KMS-11 (cell line): ENCODE data around the gene GPLD1.
A peak's percentile ranks its signal among the peaks of the same experiment; 100 is the strongest.

Experiments
- H2AFZ ChIP-seq: fragments of 200-600 bp; sonication (generic); 2 replicates; pipeline ENCODE4 v1.6.1; 2016; ENCODE audit warnings: antibody characterized with exemption, mixed run types, low read depth
- H3K27ac ChIP-seq: fragments of 200-600 bp; sonication (generic); 2 replicates; pipeline ENCODE4 v1.6.1; 2016; ENCODE audit warnings: mild to moderate bottlenecking, mixed run types
- H3K27me3 ChIP-seq: fragments of 200-600 bp; sonication (generic); 2 replicates; pipeline ENCODE4 v1.6.1; 2017; ENCODE audit warnings: mild to moderate bottlenecking, low read depth, mixed run types, moderate library complexity; ENCODE audit not compliant: insufficient read depth
- H3K36me3 ChIP-seq: fragments of 200-600 bp; sonication (generic); 2 replicates; pipeline ENCODE4 v1.6.1; 2017; ENCODE audit warnings: mild to moderate bottlenecking, mixed run types; ENCODE audit not compliant: insufficient read depth
- H3K4me1 ChIP-seq: fragments of 200-600 bp; sonication (generic); 2 replicates; pipeline ENCODE4 v1.6.1; 2016; ENCODE audit warnings: mild to moderate bottlenecking, low read depth, mixed run types; ENCODE audit not compliant: poor library complexity, severe bottlenecking
- H3K4me2 ChIP-seq: fragments of 200-600 bp; sonication (generic); 2 replicates; pipeline ENCODE4 v1.7.0; 2016; ENCODE audit warnings: mild to moderate bottlenecking, mixed run types
- H3K4me3 ChIP-seq: fragments of 200-600 bp; sonication (generic); IDR thresholded peaks from 2 replicates; pipeline ENCODE4 v1.6.1; 2017; ENCODE audit warnings: low read depth, low read length, mixed read lengths; ENCODE audit not compliant: insufficient read depth
- H3K79me2 ChIP-seq: fragments of 200-600 bp; sonication (generic); 2 replicates; pipeline ENCODE4 v1.6.1; 2016; ENCODE audit warnings: low read depth, mixed run types; ENCODE audit not compliant: insufficient read depth
- H3K9ac ChIP-seq: fragments of 200-600 bp; sonication (generic); 2 replicates; pipeline ENCODE4 v1.6.1; 2016; ENCODE audit warnings: mild to moderate bottlenecking, mixed run types
- H4K20me1 ChIP-seq: fragments of 200-600 bp; sonication (generic); 2 replicates; pipeline ENCODE4 v1.6.1; 2016; ENCODE audit warnings: mild to moderate bottlenecking, mixed run types; ENCODE audit not compliant: insufficient read depth
- TF ChIP-seq, protein P1 (sequence below): fragments of 200-600 bp; sonication (generic); conservative IDR thresholded peaks from 2 replicates; pipeline ENCODE4 v1.6.1; 2017; ENCODE audit warnings: low read depth, mild to moderate bottlenecking, antibody characterized with exemption, low read length, moderate library complexity, mixed read lengths

The GPLD1 gene

DNA sequence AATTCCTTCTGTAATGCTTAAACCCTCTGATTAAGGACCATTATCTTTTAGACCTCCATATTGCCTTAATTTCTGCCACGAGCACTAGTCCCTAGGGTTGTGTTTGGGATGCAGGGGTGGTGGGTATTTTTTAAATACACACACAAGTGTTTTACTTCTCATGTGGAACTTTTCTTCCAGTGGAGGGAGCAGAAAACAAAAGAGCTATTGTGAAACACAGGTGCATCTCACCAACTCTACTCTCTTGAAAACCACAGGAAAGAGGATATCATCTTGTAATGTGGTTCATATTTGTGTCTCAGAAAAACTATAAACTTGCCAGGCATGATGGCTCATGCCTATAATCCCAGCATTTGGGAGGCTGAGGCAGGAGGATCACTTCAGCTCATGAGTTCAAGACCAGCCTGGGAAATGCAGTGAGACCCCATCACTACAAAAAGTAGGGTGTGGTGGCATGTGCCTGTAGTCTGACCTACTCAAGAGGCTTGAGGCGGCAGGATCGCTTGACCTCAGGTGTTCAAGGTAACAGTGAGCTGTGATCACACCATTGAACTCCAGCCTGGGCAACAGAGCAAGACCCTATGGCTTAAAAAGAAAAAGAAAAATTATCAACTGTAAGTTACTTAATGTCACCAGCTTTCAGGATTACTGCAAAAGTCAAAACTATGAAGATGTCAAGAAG lies 49.4 kb downstream of the GPLD1 start:
- Histone ChIP-seq H2AFZ (no peak overlapping the region), H3K9ac (no peak overlapping the region; the same call in 1 of the 2 replicates), H3K4me3 (no peak overlapping the region), H3K27me3 (no peaks in the 10 kb centered on the region), H4K20me1 (no peaks in the 10 kb centered on the region), H3K79me2 (no peaks in the 10 kb centered on the region), H3K4me2 (peak overlapping the region; percentile 27), H3K4me1 (peaks cover 28% of the 10 kb centered on the region), H3K36me3 (no peaks in the 10 kb centered on the region), H3K27ac (peak overlapping the region; percentile 19; the same call in 1 of the 2 replicates)
- TF ChIP-seq, protein P1, sequence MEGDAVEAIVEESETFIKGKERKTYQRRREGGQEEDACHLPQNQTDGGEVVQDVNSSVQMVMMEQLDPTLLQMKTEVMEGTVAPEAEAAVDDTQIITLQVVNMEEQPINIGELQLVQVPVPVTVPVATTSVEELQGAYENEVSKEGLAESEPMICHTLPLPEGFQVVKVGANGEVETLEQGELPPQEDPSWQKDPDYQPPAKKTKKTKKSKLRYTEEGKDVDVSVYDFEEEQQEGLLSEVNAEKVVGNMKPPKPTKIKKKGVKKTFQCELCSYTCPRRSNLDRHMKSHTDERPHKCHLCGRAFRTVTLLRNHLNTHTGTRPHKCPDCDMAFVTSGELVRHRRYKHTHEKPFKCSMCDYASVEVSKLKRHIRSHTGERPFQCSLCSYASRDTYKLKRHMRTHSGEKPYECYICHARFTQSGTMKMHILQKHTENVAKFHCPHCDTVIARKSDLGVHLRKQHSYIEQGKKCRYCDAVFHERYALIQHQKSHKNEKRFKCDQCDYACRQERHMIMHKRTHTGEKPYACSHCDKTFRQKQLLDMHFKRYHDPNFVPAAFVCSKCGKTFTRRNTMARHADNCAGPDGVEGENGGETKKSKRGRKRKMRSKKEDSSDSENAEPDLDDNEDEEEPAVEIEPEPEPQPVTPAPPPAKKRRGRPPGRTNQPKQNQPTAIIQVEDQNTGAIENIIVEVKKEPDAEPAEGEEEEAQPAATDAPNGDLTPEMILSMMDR = no peak

DNA sequence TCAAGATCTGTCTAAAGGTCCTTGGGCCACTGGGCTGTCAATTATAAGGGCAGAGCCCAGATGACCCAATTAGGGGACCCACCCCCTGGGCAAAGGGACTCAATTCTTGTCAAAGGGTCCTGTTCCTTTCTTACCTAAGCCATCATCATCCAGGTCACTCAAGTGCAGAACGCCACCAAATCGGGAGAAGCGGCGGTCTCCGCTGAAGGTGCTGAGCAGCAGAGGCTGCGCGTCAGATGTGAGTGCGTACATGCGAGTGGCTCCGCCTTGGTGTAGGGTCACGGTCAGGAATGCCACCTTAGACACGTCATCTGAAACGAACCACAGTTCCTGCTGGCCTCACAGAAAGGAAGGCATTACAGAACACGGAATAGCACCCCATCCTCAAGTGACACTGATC lies 52.4 kb downstream of the GPLD1 start:
- Histone ChIP-seq H4K20me1 (no peaks in the 10 kb centered on the region), H3K27ac (no peak overlapping the region)

DNA sequence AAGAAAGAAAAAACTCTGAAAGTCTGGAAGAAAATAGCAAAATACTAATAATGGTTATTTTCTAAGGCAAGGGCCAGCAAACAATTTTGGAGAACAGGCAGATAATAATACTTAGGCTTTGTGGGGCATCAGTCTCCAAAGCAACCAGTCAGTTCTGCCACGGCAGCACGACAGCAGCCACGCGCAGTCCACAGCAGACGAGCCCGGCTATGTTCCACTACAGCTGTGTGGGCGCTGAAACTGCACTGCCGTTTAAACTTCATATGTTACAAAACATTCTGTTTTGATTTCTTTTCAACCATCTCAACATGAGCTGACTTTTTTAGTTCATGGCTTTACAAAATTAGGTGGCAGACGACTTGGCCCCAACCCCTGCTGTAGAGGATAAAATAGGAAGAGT lies 56.8 kb downstream of the GPLD1 start:
- no peaks in the 10 kb centered on the region for H4K20me1 ChIP-seq
- no peak overlapping the region for H3K4me2 ChIP-seq
- no peak overlapping the region for H3K4me3 ChIP-seq
- no peaks in the 10 kb centered on the region for H3K4me1 ChIP-seq
- H3K27ac ChIP-seq = no peak overlapping the region
- TF ChIP-seq, protein P1 = no peak
- H2AFZ ChIP-seq = no peak overlapping the region
- no peaks in the 10 kb centered on the region for H3K36me3 ChIP-seq
- no peaks in the 10 kb centered on the region for H3K79me2 ChIP-seq
- H3K9ac ChIP-seq = no peak overlapping the region
- H3K27me3 ChIP-seq = no peaks in the 10 kb centered on the region

More for the DNA sequence above, 52.4 kb downstream of the GPLD1 start:
- Histone ChIP-seq H3K36me3 (no peaks in the 10 kb centered on the region), H3K27me3 (no peaks in the 10 kb centered on the region), H3K9ac (no peak overlapping the region), H3K4me3 (no peak overlapping the region), H3K79me2 (no peaks in the 10 kb centered on the region), H2AFZ (no peak overlapping the region), H3K4me1 (peaks cover 28% of the 10 kb centered on the region), H3K4me2 (no peak overlapping the region)
- TF ChIP-seq, protein P1 = no peak

DNA sequence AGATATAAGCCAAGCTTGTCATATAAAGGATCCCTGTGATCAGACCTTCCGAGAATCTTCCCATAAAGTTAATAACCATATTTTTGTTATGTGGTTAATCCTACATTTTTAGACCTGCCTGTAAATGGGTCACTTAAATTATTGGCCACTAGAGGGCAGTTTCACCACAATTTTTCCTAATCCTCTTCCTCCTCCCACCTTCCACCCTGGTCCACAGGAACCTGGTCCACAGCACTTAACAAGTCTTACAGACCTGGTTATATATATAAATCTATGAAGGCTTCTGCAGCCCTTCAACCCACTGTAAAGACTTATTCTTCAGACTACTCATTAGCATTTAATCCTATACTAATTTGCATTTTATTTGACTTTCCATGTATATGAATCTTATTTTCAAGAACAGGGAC lies 58.3 kb downstream of the GPLD1 start:
- TF ChIP-seq, protein P1 = peak; percentile 92
- no peak overlapping the region for H3K9ac ChIP-seq

More for the DNA sequence above, 58.3 kb downstream of the GPLD1 start:
- H3K4me1 ChIP-seq = no peaks in the 10 kb centered on the region
- H4K20me1 ChIP-seq = no peaks in the 10 kb centered on the region
- H3K4me2 ChIP-seq = no peak overlapping the region
- H3K79me2 ChIP-seq = no peaks in the 10 kb centered on the region
- no peak overlapping the region for H2AFZ ChIP-seq
- no peak overlapping the region for H3K4me3 ChIP-seq
- no peak overlapping the region for H3K27ac ChIP-seq
- no peaks in the 10 kb centered on the region for H3K36me3 ChIP-seq
- no peaks in the 10 kb centered on the region for H3K27me3 ChIP-seq
